Measurements from ENCODE around the gene FOSL2. TPM values are rescaled to one million over a fixed set of nuclear protein-coding genes. Genes with fewer than 3 reads are reported as not detected.

Gene FOSL2
- total and polyA plus RNA-seq, 10 of the 15 experiments (the other 5 are each of a cell fraction or from before 2014, with no cell fraction given) = 0.05 to 1.3 (median 0.34) TPM

DNA sequence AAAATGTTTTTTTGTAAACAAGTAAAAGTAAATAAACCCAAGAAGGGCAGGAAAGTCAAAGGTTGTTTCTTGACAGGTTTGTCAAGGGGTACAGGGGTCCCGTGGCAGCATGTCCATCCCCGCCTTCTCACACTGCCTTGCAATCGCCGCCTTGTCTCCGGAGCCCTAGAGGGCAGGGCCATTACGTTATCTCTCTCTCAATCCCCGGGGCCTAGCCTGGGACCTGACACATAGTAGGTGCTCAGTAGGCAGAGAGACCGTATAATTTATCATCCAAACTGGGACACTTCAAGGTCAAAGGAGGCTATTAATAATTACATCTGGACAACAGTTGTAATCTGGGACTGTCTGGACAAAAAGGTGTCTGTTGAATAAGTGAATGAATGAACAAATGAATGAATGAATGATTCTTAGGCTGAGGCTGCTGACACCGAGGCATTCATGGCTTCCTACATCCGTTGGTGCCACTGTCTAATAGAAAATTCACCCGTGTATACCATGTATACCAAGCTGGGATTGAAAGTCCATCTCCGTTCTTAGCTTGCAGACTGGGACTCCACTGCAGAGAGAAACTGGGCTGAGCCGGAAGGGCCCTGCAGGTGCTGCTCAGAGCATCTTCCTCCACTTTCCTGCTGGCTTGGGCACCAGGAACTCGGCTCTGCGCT, 58.4 kb downstream of the FOSL2 start:
- ChIA-PET RAD21 (ENCODE audit: unreplicated experiment) (no interaction called here), CTCF (no interaction called here), SMC1A (ENCODE audit: uncharacterized antibody, unreplicated experiment) (no interaction called here), POLR2A (no interaction called here)
- 41% methylated on average over 15 of the region's 15 CpGs for WGBS (ENCODE audit: insufficient coverage, insufficient replicate concordance, low lambda C conversion rate, missing lambda C conversion rate)
- Histone ChIP-seq H3K9me3 (replicated peaks; ENCODE audit: control insufficient read depth, insufficient read depth, low read length) (no peaks in the 10 kb centered on the region), H3K27ac (ENCODE audit: control insufficient read depth, insufficient read depth) (no peak overlapping the region), H3K4me2 (ENCODE audit: control insufficient read depth, insufficient read depth) (no peak overlapping the region), H3K4me3 (no peak overlapping the region), H2AFZ (ENCODE audit: control insufficient read depth, low read depth, low read length) (no peak overlapping the region), H3K27me3 (replicated peaks in 1 of 2; ENCODE audit: control insufficient read depth in 2 of 2, insufficient read depth in 2 of 2, low read length in 1 of 2) (no peaks in the 10 kb centered on the region), H3K36me3 (ENCODE audit: control insufficient read depth in 2 of 2, insufficient read depth in 2 of 2, low read length in 1 of 2) (no peaks in the 10 kb centered on the region), H4K20me1 (ENCODE audit: control insufficient read depth, insufficient read depth) (no peaks in the 10 kb centered on the region), H3K9ac (ENCODE audit: control insufficient read depth, insufficient read depth, low read length) (no peak overlapping the region), H3K79me2 (ENCODE audit: control insufficient read depth, insufficient read depth, low read length) (no peaks in the 10 kb centered on the region), H3K4me1 (ENCODE audit: control insufficient read depth, insufficient read depth, low read length) (0 out of 2 replicates have a peak, but pooled peaks cover 3% of the 10 kb centered on the region)
- DNase-seq (ENCODE audit: low read depth, low spot score) = no peak
- no peak for ATAC-seq
- intact Hi-C loops (cut with micrococcal nuclease; ENCODE audit: unreplicated experiment) = no loop called here
- no TSS peak for BruUV-seq (replicated peaks)
- in situ Hi-C loops (cut with MboI) = no loop called here
- no peak for FAIRE-seq
- TF ChIP-seq POLR2AphosphoS2 (IDR thresholded peaks at IDR 0.05; ENCODE audit: low read depth, low read length) (no peak), ZNF24 (IDR thresholded peaks at IDR 0.05) (peak; percentile 59; the same call in 1 of the 2 replicates), EZH2 (IDR thresholded peaks at IDR 0.05; ENCODE audit: borderline replicate concordance, control insufficient read depth, low read depth, low read length) (no peak)
- TF ChIP-seq, protein P1, sequence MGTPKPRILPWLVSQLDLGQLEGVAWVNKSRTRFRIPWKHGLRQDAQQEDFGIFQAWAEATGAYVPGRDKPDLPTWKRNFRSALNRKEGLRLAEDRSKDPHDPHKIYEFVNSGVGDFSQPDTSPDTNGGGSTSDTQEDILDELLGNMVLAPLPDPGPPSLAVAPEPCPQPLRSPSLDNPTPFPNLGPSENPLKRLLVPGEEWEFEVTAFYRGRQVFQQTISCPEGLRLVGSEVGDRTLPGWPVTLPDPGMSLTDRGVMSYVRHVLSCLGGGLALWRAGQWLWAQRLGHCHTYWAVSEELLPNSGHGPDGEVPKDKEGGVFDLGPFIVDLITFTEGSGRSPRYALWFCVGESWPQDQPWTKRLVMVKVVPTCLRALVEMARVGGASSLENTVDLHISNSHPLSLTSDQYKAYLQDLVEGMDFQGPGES (IDR thresholded peaks at IDR 0.05) = no peak

All from GM12878 (cell line).